Measurements from ENCODE around the gene SYNPR. TPM values are rescaled to one million over a fixed set of nuclear protein-coding genes. Genes with fewer than 3 reads are reported as not detected.

The SYNPR gene
- polyA plus RNA-seq, 1 donor from 2014 or later, result 2.0 TPM

DNA sequence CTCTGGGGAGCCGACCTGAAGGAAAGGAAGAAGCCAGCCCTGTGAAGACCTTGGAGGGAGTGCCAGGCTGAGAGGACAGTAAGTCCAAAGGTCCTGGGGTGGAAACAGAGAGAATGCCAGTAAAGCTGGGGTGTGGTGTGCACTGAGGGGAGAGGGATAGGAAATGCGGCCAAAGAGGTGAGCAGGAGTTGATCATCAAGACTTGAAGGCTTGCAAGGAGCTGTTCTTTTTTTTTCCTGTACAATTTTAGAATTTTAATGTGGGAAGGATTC lies 73.8 kb downstream of the SYNPR start:
- no peak for TF ChIP-seq EZH2 (IDR thresholded peaks at IDR 0.05; ENCODE audit: borderline replicate concordance, insufficient read depth, low read length, poor library complexity, severe bottlenecking)
- TF ChIP-seq, protein P1, sequence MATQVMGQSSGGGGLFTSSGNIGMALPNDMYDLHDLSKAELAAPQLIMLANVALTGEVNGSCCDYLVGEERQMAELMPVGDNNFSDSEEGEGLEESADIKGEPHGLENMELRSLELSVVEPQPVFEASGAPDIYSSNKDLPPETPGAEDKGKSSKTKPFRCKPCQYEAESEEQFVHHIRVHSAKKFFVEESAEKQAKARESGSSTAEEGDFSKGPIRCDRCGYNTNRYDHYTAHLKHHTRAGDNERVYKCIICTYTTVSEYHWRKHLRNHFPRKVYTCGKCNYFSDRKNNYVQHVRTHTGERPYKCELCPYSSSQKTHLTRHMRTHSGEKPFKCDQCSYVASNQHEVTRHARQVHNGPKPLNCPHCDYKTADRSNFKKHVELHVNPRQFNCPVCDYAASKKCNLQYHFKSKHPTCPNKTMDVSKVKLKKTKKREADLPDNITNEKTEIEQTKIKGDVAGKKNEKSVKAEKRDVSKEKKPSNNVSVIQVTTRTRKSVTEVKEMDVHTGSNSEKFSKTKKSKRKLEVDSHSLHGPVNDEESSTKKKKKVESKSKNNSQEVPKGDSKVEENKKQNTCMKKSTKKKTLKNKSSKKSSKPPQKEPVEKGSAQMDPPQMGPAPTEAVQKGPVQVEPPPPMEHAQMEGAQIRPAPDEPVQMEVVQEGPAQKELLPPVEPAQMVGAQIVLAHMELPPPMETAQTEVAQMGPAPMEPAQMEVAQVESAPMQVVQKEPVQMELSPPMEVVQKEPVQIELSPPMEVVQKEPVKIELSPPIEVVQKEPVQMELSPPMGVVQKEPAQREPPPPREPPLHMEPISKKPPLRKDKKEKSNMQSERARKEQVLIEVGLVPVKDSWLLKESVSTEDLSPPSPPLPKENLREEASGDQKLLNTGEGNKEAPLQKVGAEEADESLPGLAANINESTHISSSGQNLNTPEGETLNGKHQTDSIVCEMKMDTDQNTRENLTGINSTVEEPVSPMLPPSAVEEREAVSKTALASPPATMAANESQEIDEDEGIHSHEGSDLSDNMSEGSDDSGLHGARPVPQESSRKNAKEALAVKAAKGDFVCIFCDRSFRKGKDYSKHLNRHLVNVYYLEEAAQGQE (IDR thresholded peaks at IDR 0.05; ENCODE audit: borderline replicate concordance), result no peak
- no peak for TF ChIP-seq TAF1 (IDR thresholded peaks at IDR 0.05; ENCODE audit: low read depth)
- TF ChIP-seq EP300 (conservative IDR thresholded peaks at IDR 0.05; ENCODE audit: poor library complexity, severe bottlenecking), result no peak
- TF ChIP-seq, protein P2, sequence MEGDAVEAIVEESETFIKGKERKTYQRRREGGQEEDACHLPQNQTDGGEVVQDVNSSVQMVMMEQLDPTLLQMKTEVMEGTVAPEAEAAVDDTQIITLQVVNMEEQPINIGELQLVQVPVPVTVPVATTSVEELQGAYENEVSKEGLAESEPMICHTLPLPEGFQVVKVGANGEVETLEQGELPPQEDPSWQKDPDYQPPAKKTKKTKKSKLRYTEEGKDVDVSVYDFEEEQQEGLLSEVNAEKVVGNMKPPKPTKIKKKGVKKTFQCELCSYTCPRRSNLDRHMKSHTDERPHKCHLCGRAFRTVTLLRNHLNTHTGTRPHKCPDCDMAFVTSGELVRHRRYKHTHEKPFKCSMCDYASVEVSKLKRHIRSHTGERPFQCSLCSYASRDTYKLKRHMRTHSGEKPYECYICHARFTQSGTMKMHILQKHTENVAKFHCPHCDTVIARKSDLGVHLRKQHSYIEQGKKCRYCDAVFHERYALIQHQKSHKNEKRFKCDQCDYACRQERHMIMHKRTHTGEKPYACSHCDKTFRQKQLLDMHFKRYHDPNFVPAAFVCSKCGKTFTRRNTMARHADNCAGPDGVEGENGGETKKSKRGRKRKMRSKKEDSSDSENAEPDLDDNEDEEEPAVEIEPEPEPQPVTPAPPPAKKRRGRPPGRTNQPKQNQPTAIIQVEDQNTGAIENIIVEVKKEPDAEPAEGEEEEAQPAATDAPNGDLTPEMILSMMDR (IDR thresholded peaks at IDR 0.05; ENCODE audit: poor library complexity, severe bottlenecking), result no peak
- no peak for TF ChIP-seq RAD21 (conservative IDR thresholded peaks at IDR 0.05)
- no peak for TF ChIP-seq POLR2AphosphoS5 (IDR thresholded peaks at IDR 0.05)
- TF ChIP-seq SMC3 (conservative IDR thresholded peaks at IDR 0.05; ENCODE audit: poor library complexity), result no peak
- TF ChIP-seq MXI1 (conservative IDR thresholded peaks at IDR 0.05; ENCODE audit: poor library complexity, severe bottlenecking), result no peak
- Histone ChIP-seq H3F3A (ENCODE audit: insufficient read depth, low read length, poor library complexity, severe bottlenecking) (no peaks in the 10 kb centered on the region), H4K20me1 (ENCODE audit: insufficient read depth) (no peaks in the 10 kb centered on the region), H3K9me3 (ENCODE audit: low read length) (no peaks in the 10 kb centered on the region), H3K36me3 (ENCODE audit: insufficient read depth, low read length) (no peaks in the 10 kb centered on the region), H3K4me2 (ENCODE audit: low read length) (no peak overlapping the region), H3K79me2 (replicated peaks; ENCODE audit: insufficient read depth, low read length) (no peaks in the 10 kb centered on the region), H3K4me3 (ENCODE audit: low read length) (no peak overlapping the region), H3K27me3 (ENCODE audit: insufficient read depth, low read depth, low read length) (no peaks in the 10 kb centered on the region), H3K9me2 (ENCODE audit: insufficient read depth, low read length) (no peaks in the 10 kb centered on the region), H3K27ac (ENCODE audit: low read length) (no peak overlapping the region), H3K9ac (ENCODE audit: low read length) (no peak overlapping the region), H2AFZ (ENCODE audit: low read depth, low read length) (no peak overlapping the region)

DNA sequence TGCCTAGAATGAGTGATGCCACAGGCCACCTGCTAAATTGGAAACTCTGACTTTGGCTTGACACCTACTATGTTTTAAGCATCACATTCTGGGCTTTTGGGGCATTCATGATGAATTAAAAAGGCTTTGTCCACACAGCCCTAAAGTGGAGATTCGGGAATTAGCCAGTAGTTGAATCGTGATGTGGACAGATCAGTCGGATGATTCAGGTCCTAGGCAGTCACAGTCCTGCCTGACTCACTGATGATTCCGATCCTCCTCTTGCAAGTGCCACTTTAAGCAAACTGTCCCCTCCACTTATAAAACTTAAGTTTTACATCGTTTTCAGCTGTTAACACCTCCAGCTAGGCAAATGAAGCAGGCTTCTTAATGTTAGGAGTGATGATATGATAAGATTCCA lies 75.3 kb downstream of the SYNPR start:
- Histone ChIP-seq H3K9ac (ENCODE audit: low read length) (no peak overlapping the region), H3K4me2 (ENCODE audit: low read length) (no peak overlapping the region), H3K27me3 (ENCODE audit: insufficient read depth, low read depth, low read length) (no peaks in the 10 kb centered on the region), H3K9me3 (ENCODE audit: low read length) (peaks cover 4% of the 10 kb centered on the region), H3K79me2 (replicated peaks; ENCODE audit: insufficient read depth, low read length) (no peaks in the 10 kb centered on the region), H3K4me3 (ENCODE audit: low read length) (no peak overlapping the region), H3K27ac (ENCODE audit: low read length) (no peak overlapping the region), H3F3A (ENCODE audit: insufficient read depth, low read length, poor library complexity, severe bottlenecking) (no peaks in the 10 kb centered on the region), H3K9me2 (ENCODE audit: insufficient read depth, low read length) (no peaks in the 10 kb centered on the region), H3K36me3 (ENCODE audit: insufficient read depth, low read length) (no peaks in the 10 kb centered on the region), H2AFZ (ENCODE audit: low read depth, low read length) (no peak overlapping the region), H4K20me1 (ENCODE audit: insufficient read depth) (no peaks in the 10 kb centered on the region)
- no peak for TF ChIP-seq RAD21 (conservative IDR thresholded peaks at IDR 0.05)
- TF ChIP-seq, protein P1 (IDR thresholded peaks at IDR 0.05; ENCODE audit: borderline replicate concordance), result no peak
- TF ChIP-seq EZH2 (IDR thresholded peaks at IDR 0.05; ENCODE audit: borderline replicate concordance, insufficient read depth, low read length, poor library complexity, severe bottlenecking), result no peak
- TF ChIP-seq, protein P2 (IDR thresholded peaks at IDR 0.05; ENCODE audit: poor library complexity, severe bottlenecking), result no peak
- TF ChIP-seq MXI1 (conservative IDR thresholded peaks at IDR 0.05; ENCODE audit: poor library complexity, severe bottlenecking), result no peak
- no peak for TF ChIP-seq POLR2AphosphoS5 (IDR thresholded peaks at IDR 0.05)
- TF ChIP-seq TAF1 (IDR thresholded peaks at IDR 0.05; ENCODE audit: low read depth), result no peak
- no peak for TF ChIP-seq SMC3 (conservative IDR thresholded peaks at IDR 0.05; ENCODE audit: poor library complexity)
- no peak for TF ChIP-seq EP300 (conservative IDR thresholded peaks at IDR 0.05; ENCODE audit: poor library complexity, severe bottlenecking)
